ENCODE results near the gene PTPRM.

The PTPRM gene

GRCh38 chr18:7663366-7664312 lies 96.5 kb downstream of the PTPRM start:
- intact Hi-C loops (cut with DNase I): no loop called here
- no peak for DNase-seq

DNA sequence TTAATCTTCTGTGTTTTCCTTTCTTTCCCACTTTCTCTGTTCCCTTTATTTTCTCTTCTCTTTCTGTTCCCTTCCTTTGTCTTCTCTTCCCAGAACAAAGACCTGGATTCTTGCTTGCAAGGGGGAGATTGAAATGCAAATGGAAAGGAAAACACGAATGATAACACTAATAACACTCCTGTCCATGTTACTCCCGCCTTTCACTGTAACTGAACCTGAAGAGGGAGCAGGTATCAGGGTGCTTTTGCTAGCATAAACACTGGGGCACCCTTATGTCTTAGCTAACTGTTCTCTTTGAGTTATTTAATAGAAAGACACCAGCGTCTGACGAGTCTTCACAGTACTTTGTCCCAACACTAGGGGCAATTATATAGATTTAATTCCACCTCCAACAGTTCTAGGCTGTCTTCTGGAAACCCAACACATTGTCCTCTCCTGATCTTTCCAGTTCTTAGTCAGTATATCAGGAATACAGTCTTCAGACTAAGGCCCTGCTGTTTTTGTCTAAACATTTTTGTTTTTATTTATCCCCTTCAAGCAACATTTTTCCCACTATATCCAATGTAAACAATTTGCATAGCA lies 99.2 kb downstream of the PTPRM start:
- intact Hi-C loops (cut with DNase I): no loop called here
- DNase-seq: no peak

GRCh38 chr18:7668392-7668791 lies 101.3 kb downstream of the PTPRM start:
- no peak for DNase-seq
- intact Hi-C loops (cut with DNase I): no loop called here

DNA sequence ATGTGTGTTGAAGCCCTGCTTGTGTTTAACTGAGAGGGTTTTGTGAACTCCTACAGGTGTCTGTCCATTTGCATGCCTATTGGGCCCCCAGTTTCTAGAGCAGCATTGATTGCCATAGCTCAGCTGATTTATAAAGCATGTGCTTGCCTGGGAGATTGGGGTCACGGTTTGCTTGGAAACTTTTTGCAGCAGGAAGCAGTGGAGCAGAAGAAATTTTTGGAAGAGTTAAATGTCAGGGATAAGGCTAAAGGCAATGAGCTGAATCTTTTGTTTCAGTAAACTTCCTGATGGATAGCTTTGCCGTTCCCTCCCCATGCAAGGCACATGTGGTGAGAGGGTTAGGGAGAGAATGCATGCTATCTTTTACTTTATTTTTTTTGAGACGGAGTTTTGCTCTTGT lies 102.2 kb downstream of the PTPRM start:
- intact Hi-C loops (cut with DNase I): no loop called here
- DNase-seq: no peak

GRCh38 chr18:7671105-7671504 lies 104.0 kb downstream of the PTPRM start:
- no peak for DNase-seq
- intact Hi-C loops (cut with DNase I): no loop called here

GRCh38 chr18:7676253-7676873 lies 109.2 kb downstream of the PTPRM start:
- intact Hi-C loops (cut with DNase I): no loop called here

GRCh38 chr18:7677001-7677400 lies 109.9 kb downstream of the PTPRM start:
- DNase-seq: no peak
- intact Hi-C loops (cut with DNase I): no loop called here

More at GRCh38 chr18:7676253-7676873, 109.2 kb downstream of the PTPRM start:
- no peak for DNase-seq

DNA sequence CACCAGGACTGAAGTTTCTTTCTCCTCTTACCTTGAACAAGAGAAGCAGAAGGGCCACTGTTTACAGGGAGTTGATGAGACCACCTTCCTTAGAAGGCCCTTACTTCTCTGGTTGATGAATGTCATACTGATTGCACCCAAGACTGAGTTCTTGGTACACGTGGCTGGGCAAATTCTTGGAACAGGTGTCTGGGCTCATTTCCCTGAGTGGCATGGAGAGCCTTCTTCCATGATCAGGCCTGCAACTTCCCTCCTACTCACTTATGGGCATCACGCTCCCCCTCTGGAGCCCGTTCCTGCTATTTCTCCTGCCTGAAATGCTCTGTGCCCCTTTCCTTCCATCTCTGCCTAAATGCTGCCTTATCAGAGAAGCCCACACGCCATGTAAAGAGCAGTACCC lies 110.3 kb downstream of the PTPRM start:
- no peak for DNase-seq
- intact Hi-C loops (cut with DNase I): no loop called here

GRCh38 chr18:7678389-7678788 lies 111.3 kb downstream of the PTPRM start:
- DNase-seq: no peak
- intact Hi-C loops (cut with DNase I): no loop called here

DNA sequence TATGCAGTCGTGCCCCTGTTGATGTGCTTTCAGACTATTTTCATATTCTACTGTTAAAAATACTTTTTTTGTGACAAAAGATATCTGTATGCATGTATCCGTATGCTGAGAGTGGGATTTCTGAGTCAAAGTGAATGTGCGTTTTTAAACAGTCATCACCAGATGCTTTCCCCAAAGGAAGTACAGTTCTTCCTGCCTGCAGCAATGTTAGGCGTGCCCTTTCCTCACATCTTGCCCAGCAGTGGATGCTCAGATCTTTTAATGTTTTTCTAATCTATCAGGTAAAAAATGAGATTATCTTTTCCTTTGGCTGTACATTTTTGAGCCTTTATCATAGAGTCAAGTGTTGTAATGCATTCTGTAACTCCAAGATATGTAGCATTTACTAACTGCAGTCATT lies 111.7 kb downstream of the PTPRM start:
- intact Hi-C loops (cut with DNase I): no loop called here
- DNase-seq: no peak

DNA sequence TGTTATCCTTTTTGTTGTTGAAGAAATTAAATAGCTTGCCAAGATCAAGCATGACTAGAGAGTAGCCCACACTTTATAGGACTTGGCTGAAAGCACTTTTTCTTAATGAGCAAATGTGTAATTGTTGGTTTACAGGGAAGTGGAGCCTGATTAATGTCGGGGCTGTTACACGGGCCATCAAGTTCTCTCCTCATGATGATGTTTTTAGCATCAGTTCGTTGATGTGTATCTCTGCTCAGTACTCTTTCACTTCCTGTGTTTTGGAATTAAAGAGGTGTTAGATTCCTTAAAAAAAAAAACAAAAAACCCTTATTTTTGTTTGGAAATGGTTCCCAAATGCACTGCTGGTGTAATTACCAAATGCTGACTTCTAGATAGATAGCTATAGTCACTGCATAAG lies 114.2 kb downstream of the PTPRM start:
- DNase-seq: no peak
- intact Hi-C loops (cut with DNase I): no loop called here

DNA sequence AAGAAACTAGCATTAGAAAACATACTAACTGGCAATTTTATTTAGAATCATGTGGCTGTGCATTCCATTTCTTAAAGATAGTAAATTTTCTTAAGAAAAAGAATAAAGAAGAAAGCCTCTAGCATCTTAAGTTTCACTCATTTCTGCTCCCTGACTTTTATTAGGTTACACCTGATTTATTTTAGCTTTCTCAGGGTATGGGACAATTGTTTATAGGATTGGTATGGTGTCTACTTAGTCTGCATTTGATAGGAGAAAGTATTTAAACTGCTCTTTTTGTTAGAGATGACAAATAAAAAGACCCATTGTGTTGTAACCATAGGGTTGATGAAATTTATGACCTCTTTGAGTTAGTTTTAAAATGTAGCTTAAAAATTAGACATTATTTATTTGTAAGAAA lies 115.2 kb downstream of the PTPRM start:
- no peak for DNase-seq

DNA sequence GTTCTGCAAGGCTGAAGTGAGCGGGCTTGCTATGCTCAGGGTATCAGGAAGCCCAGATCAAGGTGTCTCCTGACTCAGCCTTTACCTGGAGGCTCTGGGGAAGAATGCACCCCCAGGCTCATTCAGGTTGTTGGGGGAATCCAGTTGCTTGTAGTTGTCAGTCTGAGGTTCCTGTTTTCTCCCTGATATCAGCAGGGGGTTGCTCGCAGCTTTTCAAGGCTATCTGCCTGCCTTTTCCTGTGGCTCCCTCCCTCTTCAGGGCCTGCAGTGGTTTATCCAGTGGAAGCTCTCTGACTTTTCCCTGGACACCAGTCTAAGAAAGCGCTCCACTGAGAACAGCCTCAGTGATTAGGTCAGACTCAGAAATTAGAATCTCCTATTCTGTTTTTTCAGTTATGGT lies 116.6 kb downstream of the PTPRM start:
- DNase-seq: no peak
- intact Hi-C loops (cut with DNase I): no loop called here

More for the DNA sequence above, 115.2 kb downstream of the PTPRM start:
- intact Hi-C loops (cut with DNase I): no loop called here

DNA sequence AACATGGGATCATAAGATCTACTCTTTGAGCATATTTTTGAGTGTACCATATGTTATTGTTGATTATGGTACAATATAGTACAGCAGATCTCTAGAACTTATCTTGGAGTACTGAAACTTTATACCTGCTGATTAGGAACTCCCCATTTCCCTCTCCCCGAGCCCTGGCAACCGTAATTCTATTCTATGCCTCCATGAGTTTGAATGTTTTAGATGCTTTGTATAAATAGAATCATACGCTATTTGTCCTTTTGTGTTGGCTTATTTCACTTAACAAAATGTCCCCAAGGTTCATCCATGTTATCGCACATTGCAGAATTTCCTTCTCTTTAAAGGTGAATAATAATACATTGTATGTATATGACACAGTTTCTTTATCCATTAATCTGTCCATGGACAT lies 117.2 kb downstream of the PTPRM start:
- intact Hi-C loops (cut with DNase I): no loop called here
- DNase-seq: no peak

- DNase-seq: no peak
- intact Hi-C loops (cut with DNase I): no loop called here
Measured at GRCh38 chr18:7684966-7685365, 117.8 kb downstream of the PTPRM start.

- intact Hi-C loops (cut with DNase I): no loop called here
- DNase-seq: no peak
Measured at GRCh38 chr18:7686278-7686677, 119.2 kb downstream of the PTPRM start.

- intact Hi-C loops (cut with DNase I): no loop called here
- DNase-seq: no peak
Measured at GRCh38 chr18:7688580-7688979, 121.5 kb downstream of the PTPRM start.

- intact Hi-C loops (cut with DNase I): no loop called here
- no peak for DNase-seq
Measured at GRCh38 chr18:7691206-7691605, 124.1 kb downstream of the PTPRM start.

DNA sequence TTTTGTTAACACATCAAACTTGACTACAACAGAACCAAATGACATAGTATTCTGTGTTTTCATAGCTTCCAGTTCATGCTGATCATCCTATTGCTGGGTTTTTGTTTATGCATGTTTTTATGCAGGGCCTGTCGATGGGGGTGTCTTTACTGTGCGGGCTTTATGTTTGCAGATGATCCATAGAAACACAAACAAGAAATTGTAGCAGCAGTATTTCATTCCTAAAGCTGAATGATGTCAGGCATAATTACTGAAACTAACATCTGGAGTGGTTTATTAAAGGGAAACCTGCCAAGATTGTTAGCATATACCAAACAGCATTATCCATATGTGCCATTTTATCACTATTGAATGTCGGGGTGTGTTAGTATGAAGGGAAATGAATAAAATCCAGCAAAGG lies 129.7 kb downstream of the PTPRM start:
- DNase-seq: no peak
- intact Hi-C loops (cut with DNase I): no loop called here

GRCh38 chr18:7697306-7697705 lies 130.2 kb downstream of the PTPRM start:
- DNase-seq: no peak
- intact Hi-C loops (cut with DNase I): no loop called here

GRCh38 chr18:7711495-7711894 lies 144.4 kb downstream of the PTPRM start:
- intact Hi-C loops (cut with DNase I): no loop called here
- DNase-seq: no peak

- no peak for DNase-seq
- intact Hi-C loops (cut with DNase I): no loop called here
Measured at GRCh38 chr18:7720395-7720794, 153.3 kb downstream of the PTPRM start.
